Measurements from ENCODE around the gene RFX7. TPM values are rescaled to one million over a fixed set of nuclear protein-coding genes. Genes with fewer than 3 reads are reported as not detected.

RFX7 gene
- total and polyA plus RNA-seq, 2 experiments from 2014 or later, result 4.0 to 5.8 TPM

DNA sequence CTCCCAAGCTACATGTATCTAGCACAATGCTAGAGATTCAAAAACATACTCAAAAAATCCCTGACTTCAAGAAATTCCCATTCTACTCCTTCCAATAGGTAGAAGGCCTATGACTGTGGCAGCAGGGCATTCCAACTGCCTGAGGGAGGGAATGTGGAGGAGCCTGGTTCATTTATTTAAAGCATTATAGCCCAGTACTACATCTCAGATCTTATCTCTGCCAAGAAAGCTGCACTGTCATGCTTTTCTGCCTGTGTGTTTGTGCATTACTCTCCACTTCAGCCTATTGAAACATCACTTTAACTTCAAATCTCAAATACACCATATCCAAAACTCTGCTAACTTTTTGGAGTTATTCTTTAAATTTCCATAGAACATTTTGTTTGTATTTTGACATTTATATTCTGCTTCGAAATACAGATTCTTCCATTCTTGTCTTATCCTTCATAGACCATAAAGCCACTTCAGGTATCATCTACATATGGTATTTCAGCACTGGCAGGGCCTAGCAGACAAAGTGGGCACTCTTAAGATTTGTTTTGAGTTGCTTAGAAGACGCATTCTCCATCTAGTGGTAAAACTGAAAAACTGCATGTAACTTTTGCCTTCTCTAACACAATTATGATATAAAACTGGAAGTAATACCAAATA is 191.2 kb downstream of the RFX7 start:
- no peaks in the 10 kb centered on the region for H3K4me1 ChIP-seq (ENCODE audit: insufficient read depth)
- no peak overlapping the region for H3K4me3 ChIP-seq
- H3F3A ChIP-seq (ENCODE audit: insufficient read depth), result no peaks in the 10 kb centered on the region
- in situ Hi-C loops (cut with MboI), result no loop called here
- H3K9ac ChIP-seq, result no peak overlapping the region
- H3K27me3 ChIP-seq (replicated peaks; ENCODE audit: insufficient read depth), result no peaks in the 10 kb centered on the region
- no peaks in the 10 kb centered on the region for H4K20me1 ChIP-seq (ENCODE audit: insufficient read depth)
- H3K9me2 ChIP-seq (ENCODE audit: insufficient read depth), result no peaks in the 10 kb centered on the region
- H3K4me2 ChIP-seq (ENCODE audit: unreplicated experiment), result no peak overlapping the region
- WGBS, 2 experiments (ENCODE audit: low coverage in 1 of 2, low lambda C conversion rate in 2 of 2, missing lambda C conversion rate in 2 of 2), result 2 to 3% methylated on average over 2 of the region's 2 CpGs
- peak overlapping the region; percentile 62 for H2AFZ ChIP-seq
- DNase-seq, result peak; percentile 71
- H3K36me3 ChIP-seq (ENCODE audit: low read depth), result no peaks in the 10 kb centered on the region
- H3K27ac ChIP-seq, result no peak overlapping the region
- no peaks in the 10 kb centered on the region for H3K9me3 ChIP-seq (ENCODE audit: low read depth)
- H3K79me2 ChIP-seq (ENCODE audit: insufficient read depth), result no peaks in the 10 kb centered on the region
- TF ChIP-seq EZH2phosphoT487 (IDR thresholded peaks at IDR 0.05; ENCODE audit: insufficient read depth, low read depth) (no peak), EZH2 (IDR thresholded peaks at IDR 0.05; ENCODE audit: insufficient read depth, poor library complexity, severe bottlenecking) (no peak)

DNA sequence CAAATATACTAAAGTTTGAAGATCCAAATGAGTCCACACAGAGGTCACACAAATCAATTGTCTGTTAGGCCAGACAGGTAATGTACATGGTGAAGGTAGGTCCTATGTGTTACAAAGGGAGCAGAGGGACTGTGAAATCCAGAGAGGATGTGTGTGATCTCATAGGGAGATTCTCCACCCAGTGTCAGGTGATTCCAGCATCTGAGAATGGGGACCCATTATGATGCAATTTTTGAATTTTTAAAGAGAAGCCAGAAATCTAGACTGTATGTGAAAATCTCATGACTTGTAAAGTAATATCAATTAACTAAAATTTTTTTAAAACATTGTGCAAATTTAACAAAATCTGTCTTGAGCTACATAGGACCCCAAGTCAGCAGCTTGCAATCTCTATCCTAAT is 192.0 kb downstream of the RFX7 start:
- Histone ChIP-seq H3K36me3 (ENCODE audit: low read depth) (no peaks in the 10 kb centered on the region), H3K4me1 (ENCODE audit: insufficient read depth) (no peaks in the 10 kb centered on the region), H3F3A (ENCODE audit: insufficient read depth) (no peaks in the 10 kb centered on the region), H3K27ac (no peak overlapping the region), H3K79me2 (ENCODE audit: insufficient read depth) (no peaks in the 10 kb centered on the region), H4K20me1 (ENCODE audit: insufficient read depth) (no peaks in the 10 kb centered on the region), H3K9me2 (ENCODE audit: insufficient read depth) (no peaks in the 10 kb centered on the region), H3K9ac (no peak overlapping the region), H3K4me2 (ENCODE audit: unreplicated experiment) (no peak overlapping the region), H3K9me3 (ENCODE audit: low read depth) (no peaks in the 10 kb centered on the region), H3K27me3 (replicated peaks; ENCODE audit: insufficient read depth) (no peaks in the 10 kb centered on the region), H3K4me3 (no peak overlapping the region), H2AFZ (no peak overlapping the region)
- in situ Hi-C loops (cut with MboI), result no loop called here
- no peak for DNase-seq
- TF ChIP-seq EZH2 (IDR thresholded peaks at IDR 0.05; ENCODE audit: insufficient read depth, poor library complexity, severe bottlenecking) (no peak), EZH2phosphoT487 (IDR thresholded peaks at IDR 0.05; ENCODE audit: insufficient read depth, low read depth) (no peak)

DNA sequence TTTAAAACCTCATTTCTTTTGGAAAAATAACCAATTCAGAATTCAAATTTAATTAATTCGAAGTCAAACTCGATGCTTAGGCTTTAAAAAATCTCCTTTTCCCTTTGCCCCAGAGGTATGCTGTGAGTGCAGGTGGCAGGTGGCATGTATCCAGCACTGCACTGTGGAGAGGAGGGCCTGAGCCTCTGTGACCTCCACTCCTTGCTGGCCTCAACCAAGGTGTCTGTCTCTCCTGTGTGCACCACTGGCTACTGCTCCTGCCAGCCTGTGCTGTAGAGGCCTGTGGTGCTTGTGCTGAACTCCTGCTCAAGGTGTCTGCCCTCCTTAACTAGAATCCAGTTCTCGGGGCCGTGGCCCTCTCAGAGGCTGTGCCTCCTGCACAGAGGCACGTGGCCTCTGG is 194.1 kb downstream of the RFX7 start:
- H3K4me3 ChIP-seq, result no peak overlapping the region
- no peak for DNase-seq
- no peaks in the 10 kb centered on the region for H3K36me3 ChIP-seq (ENCODE audit: low read depth)
- WGBS, 2 experiments (ENCODE audit: low coverage in 1 of 2, low lambda C conversion rate in 2 of 2, missing lambda C conversion rate in 2 of 2), result 84 to 90% methylated on average over 5 of the region's 5 CpGs
- in situ Hi-C loops (cut with MboI), result no loop called here
- peaks cover 5% of the 10 kb centered on the region; the same call in 1 of the 2 replicates for H3F3A ChIP-seq (ENCODE audit: insufficient read depth)
- H3K4me2 ChIP-seq (ENCODE audit: unreplicated experiment), result no peak overlapping the region
- H4K20me1 ChIP-seq (ENCODE audit: insufficient read depth), result no peaks in the 10 kb centered on the region
- H3K4me1 ChIP-seq (ENCODE audit: insufficient read depth), result peaks cover 10% of the 10 kb centered on the region; the same call in 1 of the 2 replicates
- no peaks in the 10 kb centered on the region for H3K9me3 ChIP-seq (ENCODE audit: low read depth)
- no peaks in the 10 kb centered on the region for H3K79me2 ChIP-seq (ENCODE audit: insufficient read depth)
- no peaks in the 10 kb centered on the region for H3K27me3 ChIP-seq (replicated peaks; ENCODE audit: insufficient read depth)
- H3K9me2 ChIP-seq (ENCODE audit: insufficient read depth), result no peaks in the 10 kb centered on the region
- no peak overlapping the region for H3K9ac ChIP-seq
- TF ChIP-seq EZH2 (IDR thresholded peaks at IDR 0.05; ENCODE audit: insufficient read depth, poor library complexity, severe bottlenecking), result no peak
- H3K27ac ChIP-seq, result no peak overlapping the region
- no peak overlapping the region for H2AFZ ChIP-seq

DNA sequence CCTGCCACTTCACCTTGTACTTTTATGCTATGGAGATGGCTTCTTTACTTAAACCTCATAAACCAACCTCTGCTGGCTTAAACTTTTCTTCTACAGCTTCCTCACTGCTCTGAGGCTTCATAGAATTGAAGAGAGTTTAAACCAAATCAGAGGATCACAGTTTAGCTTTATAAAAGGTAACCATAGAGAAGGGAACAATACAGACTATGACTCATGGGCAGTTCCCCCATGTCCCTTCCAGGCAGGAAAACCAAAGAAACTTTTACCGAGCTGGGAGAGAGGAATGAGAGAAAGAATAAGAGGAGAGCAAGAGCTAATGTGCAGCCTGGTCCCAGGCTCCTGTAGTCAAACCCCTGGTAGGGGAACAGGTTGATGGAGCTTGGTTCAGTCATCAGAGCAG is 196.3 kb downstream of the RFX7 start:
- Histone ChIP-seq H3K27ac (no peak overlapping the region), H3K36me3 (ENCODE audit: low read depth) (no peaks in the 10 kb centered on the region), H3K4me1 (ENCODE audit: insufficient read depth) (peaks cover 10% of the 10 kb centered on the region; the same call in 1 of the 2 replicates), H3K4me3 (no peak overlapping the region), H4K20me1 (ENCODE audit: insufficient read depth) (no peaks in the 10 kb centered on the region), H3K9me3 (ENCODE audit: low read depth) (no peaks in the 10 kb centered on the region), H3F3A (ENCODE audit: insufficient read depth) (peaks cover 5% of the 10 kb centered on the region; the same call in 1 of the 2 replicates), H3K27me3 (replicated peaks; ENCODE audit: insufficient read depth) (no peaks in the 10 kb centered on the region), H2AFZ (no peak overlapping the region), H3K4me2 (ENCODE audit: unreplicated experiment) (no peak overlapping the region), H3K9me2 (ENCODE audit: insufficient read depth) (no peaks in the 10 kb centered on the region), H3K79me2 (ENCODE audit: insufficient read depth) (no peaks in the 10 kb centered on the region), H3K9ac (no peak overlapping the region)
- peak; percentile 31 for DNase-seq
- 43 to 44% methylated on average over 1 of the region's 1 CpG for WGBS, 2 experiments (ENCODE audit: low coverage in 1 of 2, low lambda C conversion rate in 2 of 2, missing lambda C conversion rate in 2 of 2)
- no peak for TF ChIP-seq EZH2phosphoT487 (IDR thresholded peaks at IDR 0.05; ENCODE audit: insufficient read depth, low read depth)
- no peak for TF ChIP-seq EZH2 (IDR thresholded peaks at IDR 0.05; ENCODE audit: insufficient read depth, poor library complexity, severe bottlenecking)
- in situ Hi-C loops (cut with MboI), result no loop called here
